Stimulated activated CD8-positive, alpha-beta memory T cell treated with anti-CD3 and anti-CD28 coated beads, Interleukin-4, amount 100 ng/mL, for 4 hours (primary cell): ENCODE measurements around the gene ROR2.
A peak's percentile ranks its signal among the peaks of the same experiment; 100 is the strongest.

ENCODE experiments used
- DNase-seq, 2 donors: peaks; one replicate each; pipeline ENCODE4 v3.0.0-alpha.2; 2020; ENCODE audit warnings: low read depth in 2 of 2, low spot score in 1 of 2

ROR2 gene

GRCh38 chr9:91753711-91754110 is 196.3 kb downstream of the ROR2 start:
- no peak for DNase-seq

GRCh38 chr9:91751922-91752321 is 198.1 kb downstream of the ROR2 start:
- DNase-seq = no peak

- no peak for DNase-seq
Measured at GRCh38 chr9:91750343-91750742, 199.7 kb downstream of the ROR2 start.

GRCh38 chr9:91746904-91747303 is 203.1 kb downstream of the ROR2 start:
- no peak for DNase-seq

DNA sequence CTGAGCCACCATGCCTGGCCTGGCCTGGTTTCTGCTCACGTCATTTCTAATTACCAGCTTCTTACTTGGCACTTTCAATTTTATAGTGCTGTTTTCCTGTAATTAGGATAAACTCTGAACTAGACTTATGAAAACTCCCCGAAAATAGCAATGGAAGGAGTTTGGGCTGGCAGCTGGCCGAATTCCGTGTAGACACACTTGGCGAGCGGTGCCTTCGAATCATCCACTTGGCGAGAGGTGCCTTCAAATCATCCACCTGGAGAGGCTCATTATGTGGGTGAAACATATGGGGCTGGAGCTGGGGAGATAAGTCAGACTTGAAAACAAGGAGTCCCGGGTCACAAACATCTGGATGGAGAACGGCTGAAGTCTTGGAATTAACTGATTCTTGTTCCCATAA is 203.7 kb downstream of the ROR2 start:
- DNase-seq = no peak

DNA sequence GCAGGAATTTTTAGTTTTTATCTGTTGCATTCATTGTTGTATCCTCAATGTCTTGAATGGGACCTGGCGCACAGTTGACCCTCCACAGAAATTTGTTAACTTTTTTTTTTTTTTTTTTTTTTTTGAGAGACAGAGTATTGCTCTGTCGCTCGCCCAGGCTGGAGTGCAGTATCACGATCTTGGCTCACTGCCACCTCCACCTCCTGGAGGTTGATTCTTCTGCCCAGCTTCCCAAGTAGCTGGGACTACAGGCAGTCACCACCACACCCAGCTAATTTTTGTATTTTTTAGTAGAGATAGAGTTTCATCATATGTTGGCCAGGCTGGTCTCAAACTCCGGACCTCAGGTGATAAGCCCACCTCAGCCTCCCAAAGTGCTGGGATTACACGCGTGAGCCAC is 205.9 kb downstream of the ROR2 start:
- DNase-seq = no peak

DNA sequence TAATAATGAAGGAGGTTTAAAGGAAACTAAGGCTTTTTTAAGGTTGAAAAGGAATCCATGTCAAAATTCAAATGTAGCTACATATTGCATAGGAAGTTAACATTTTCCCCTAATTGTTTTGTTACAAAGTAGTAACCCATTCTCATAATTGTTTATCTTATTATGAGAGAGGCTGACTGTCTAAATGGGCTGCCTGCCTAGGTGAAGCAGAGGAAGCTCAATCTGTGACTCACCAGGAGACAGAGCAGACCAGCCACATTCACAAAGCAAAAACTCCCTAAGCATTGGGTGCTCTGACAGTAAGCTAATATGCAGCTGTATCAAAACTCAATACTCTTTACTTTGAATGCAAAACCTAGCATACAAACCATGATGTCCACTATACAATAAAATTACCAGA is 208.5 kb downstream of the ROR2 start:
- no peak for DNase-seq

GRCh38 chr9:91740701-91741100 is 209.3 kb downstream of the ROR2 start:
- no peak for DNase-seq

- DNase-seq = no peak
Measured at GRCh38 chr9:91736898-91737601, 213.0 kb downstream of the ROR2 start.

GRCh38 chr9:91736311-91736710 is 213.7 kb downstream of the ROR2 start:
- DNase-seq = no peak

- DNase-seq = no peak
Measured at GRCh38 chr9:91735049-91735448, 215.0 kb downstream of the ROR2 start.

DNA sequence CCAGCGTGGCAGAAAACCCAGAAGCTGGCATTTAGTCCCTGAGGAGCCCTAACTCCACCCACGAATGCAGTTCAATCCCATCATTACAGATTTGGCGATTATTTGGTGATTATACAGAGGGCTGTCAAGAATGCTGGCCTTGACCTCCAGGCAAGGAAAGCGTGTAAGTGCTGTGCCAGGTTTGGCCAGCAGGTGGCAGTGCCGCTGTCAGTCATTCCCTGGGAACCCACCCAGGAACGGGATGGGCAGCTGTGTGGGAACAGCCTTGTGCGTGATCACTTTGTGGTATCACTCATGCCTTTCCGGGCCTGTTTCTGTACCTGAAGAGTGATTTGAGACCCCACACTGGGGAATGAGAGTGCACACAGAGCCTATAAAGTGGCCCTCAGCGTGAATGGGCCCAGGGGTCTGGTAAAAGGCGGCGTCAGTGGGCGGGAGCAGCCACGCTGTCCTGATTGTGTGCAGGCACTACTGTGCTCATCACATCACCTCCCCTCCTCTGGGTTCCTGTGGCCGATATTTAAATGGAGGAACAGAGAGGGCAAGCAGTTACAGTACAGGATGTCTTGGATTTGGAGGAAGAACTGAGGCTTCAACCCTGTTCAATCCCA is 215.6 kb downstream of the ROR2 start:
- peak in 1 of 2 donors; percentile 46 for DNase-seq

DNA sequence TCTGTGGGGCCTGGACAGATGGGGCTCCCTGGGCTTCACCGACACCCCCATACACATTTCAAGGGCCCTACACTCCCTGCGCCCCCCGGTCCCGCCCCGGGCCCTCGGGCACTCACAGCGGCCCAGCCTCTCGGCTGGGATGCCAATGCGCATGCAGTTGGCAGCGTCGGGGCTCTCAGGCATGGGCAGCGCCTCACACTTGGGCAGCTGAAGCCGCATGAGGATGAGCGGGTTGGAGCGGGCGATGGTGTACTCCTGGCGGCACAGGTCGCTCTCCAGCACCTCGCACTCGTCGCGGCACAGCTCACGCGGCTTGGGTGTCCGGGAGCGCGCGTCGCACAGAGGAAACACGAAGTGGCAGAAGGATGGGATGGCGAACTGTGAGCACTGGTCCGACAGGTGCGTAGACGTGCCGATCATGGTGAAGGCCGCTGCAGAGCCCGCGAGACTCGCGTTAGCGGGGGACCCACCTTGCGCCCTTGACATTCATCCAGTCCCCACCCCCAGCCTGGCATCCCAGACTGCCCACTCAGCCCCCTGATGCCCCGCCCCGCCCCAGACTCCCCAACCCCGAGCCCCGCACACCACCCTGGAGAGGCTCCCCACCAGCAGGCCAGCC is 216.9 kb downstream of the ROR2 start:
- DNase-seq = no peak

DNA sequence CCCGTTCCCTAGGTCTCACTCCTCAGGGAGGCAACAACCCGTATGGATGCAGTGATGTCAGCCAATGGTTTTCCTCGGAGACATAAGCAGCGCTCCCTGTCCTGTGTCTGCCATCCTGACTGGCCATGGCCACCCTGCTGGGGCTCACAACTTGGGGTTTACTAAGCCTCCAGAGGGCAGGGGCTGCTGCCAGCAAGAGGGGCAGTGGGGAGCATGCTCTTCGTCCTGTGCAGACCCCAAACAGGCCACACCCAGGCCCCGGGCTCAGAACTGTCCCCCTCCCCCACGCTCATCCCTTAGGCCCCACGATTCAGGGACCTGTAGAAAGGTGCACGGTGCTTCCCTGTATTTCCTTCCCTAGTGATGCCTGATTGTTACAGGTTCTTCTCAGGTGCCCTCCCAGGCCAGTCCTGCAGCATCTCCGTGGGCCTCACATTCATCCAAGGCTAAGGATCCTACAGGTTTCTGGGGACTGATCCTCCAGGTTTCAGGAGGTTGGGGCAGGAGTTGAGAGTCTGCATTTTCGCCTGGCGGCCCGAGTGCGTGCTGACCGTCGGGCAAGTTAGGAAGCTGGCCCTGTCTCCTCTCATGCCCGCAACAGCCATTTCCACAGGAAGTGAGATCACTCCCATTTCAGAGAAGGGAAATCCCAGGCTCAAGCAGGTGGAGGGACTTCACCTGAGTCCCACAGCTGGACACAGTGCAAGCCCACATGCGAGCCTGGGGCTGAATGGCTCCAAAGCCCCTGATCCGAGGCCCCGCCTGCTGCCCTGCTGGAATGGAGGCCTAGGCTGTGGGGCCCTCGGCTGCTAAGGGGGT is 217.6 kb downstream of the ROR2 start:
- no peak for DNase-seq

DNA sequence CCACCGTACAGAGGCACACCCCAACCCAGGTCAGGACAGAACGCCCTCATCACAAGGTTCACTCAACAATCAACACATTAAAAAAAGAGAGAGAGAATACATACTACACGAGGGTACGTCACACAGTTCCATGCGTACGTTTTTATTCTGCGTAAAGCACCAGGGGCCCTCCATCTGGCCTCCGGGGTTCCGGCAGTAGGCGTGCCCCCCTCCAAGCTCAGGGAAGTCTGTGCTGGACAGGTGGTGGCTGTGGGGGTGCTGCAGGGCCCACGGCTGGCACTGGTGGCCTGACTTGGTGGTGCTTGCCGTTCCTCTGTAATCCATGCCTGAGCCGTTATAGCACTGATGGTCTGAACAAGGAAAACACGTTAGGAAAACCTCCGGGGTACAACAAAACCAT is 219.2 kb downstream of the ROR2 start:
- no peak for DNase-seq

- DNase-seq = no peak
Measured at GRCh38 chr9:91729558-91729842, 220.5 kb downstream of the ROR2 start.

- DNase-seq = no peak
Measured at GRCh38 chr9:91727972-91728371, 222.1 kb downstream of the ROR2 start.

DNA sequence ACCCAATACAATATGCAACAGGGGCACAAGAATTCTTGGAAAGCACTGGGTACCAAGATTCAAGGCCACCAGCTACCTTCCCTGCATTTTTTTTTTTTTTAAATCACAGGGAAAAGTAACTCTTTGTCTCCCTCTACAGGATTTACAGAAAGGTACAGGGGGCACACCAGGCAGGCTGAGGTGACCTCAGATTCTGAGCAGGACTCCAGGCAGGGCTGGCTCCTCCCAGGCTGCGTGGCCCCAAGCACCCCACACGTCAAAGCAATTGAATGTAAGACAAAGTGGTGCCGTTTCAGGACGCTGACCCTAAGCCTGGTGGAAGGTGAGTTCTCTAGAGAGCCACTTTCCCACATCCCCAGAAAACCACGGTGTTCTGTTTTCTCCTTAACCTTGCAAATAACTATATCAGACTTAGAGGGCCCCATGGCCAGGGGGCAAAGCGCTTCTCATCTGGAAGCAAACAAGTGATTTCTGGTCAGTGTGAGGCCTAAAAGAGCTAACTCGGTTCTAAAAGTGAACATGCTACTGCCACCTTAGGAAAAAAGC is 222.6 kb downstream of the ROR2 start:
- no peak for DNase-seq

GRCh38 chr9:91726406-91727100 is 223.5 kb downstream of the ROR2 start:
- no peak for DNase-seq

DNA sequence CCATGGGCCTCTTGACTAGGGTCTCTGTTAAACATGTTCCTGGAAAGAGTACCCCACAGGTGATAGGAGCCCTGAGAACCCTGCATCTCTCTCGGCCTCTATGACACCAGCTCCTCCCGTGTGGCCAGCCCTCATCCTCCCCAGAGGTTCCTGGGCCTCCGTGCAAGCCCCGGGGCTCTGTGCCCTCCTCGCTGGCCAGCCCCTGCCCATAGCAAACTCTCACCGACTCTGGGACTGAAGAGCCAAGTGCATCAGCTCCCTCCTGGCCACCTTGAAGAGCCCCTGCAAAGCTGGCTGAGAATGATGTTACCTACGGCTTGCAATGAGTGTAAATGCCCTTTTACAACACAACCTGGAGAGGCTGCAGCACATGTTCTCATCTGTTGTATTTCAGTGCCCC is 224.4 kb downstream of the ROR2 start:
- no peak for DNase-seq
